GM20431 (cell line): ENCODE measurements around the gene EDEM1.

ENCODE experiments used
- in situ Hi-C: fragments of 300-500 bp; cut with MseI, MboI; formaldehyde crosslinking; loops from one replicate; pipeline ENCODE4 v1.15.0; 2020; ENCODE audit warnings: low sequenced_read_pairs; ENCODE audit not compliant: unreplicated experiment

The EDEM1 gene

GRCh38 chr3:5197470-5198312, 10.2 kb downstream of the EDEM1 start:
- in situ Hi-C loops, result no loop called here

- in situ Hi-C loops, result no loop called here
These were observed 10.8 kb downstream of the EDEM1 start for GRCh38 chr3:5198313-5198677.

- in situ Hi-C loops, result no loop called here
These were observed 11.7 kb downstream of the EDEM1 start for GRCh38 chr3:5198986-5199731.

GRCh38 chr3:5201536-5201935, 14.0 kb downstream of the EDEM1 start:
- in situ Hi-C loops, result no loop called here

- in situ Hi-C loops, result no loop called here
These were observed 14.7 kb downstream of the EDEM1 start for GRCh38 chr3:5202222-5202621.

- in situ Hi-C loops, result no loop called here
These were observed 17.8 kb downstream of the EDEM1 start for GRCh38 chr3:5205165-5205941.

- in situ Hi-C loops, result no loop called here
These were observed 23.4 kb downstream of the EDEM1 start for GRCh38 chr3:5210926-5211325.

- in situ Hi-C loops, result no loop called here
These were observed 25.4 kb downstream of the EDEM1 start for GRCh38 chr3:5212628-5213573.

- in situ Hi-C loops, result no loop called here
These were observed 26.1 kb downstream of the EDEM1 start for GRCh38 chr3:5213574-5213966.

GRCh38 chr3:5214352-5214751, 26.8 kb downstream of the EDEM1 start:
- in situ Hi-C loops, result no loop called here

- in situ Hi-C loops, result no loop called here
These were observed 30.5 kb downstream of the EDEM1 start for GRCh38 chr3:5217824-5218595.

- in situ Hi-C loops, result no loop called here
These were observed 31.3 kb downstream of the EDEM1 start for GRCh38 chr3:5218815-5219214.

- in situ Hi-C loops, result no loop called here
These were observed 31.7 kb downstream of the EDEM1 start for GRCh38 chr3:5219216-5219615.

- in situ Hi-C loops, result no loop called here
These were observed 32.7 kb downstream of the EDEM1 start for GRCh38 chr3:5220193-5220592.

GRCh38 chr3:5220667-5221431, 33.3 kb downstream of the EDEM1 start:
- in situ Hi-C loops, result no loop called here

GRCh38 chr3:5221701-5222100, 34.2 kb downstream of the EDEM1 start:
- in situ Hi-C loops, result no loop called here

- in situ Hi-C loops, result no loop called here
These were observed 34.9 kb downstream of the EDEM1 start for GRCh38 chr3:5222283-5223005.

- in situ Hi-C loops, result no loop called here
These were observed 39.3 kb downstream of the EDEM1 start for GRCh38 chr3:5226783-5227182.
